HG03571 (cell line): ENCODE results near the gene GATA6.

Experiments
- ATAC-seq: cut with Tn5 transposase; IDR thresholded peaks from one replicate; pipeline ENCODE4 v1.9.1; 2021; ENCODE audit not compliant: unreplicated experiment

Gene GATA6

DNA sequence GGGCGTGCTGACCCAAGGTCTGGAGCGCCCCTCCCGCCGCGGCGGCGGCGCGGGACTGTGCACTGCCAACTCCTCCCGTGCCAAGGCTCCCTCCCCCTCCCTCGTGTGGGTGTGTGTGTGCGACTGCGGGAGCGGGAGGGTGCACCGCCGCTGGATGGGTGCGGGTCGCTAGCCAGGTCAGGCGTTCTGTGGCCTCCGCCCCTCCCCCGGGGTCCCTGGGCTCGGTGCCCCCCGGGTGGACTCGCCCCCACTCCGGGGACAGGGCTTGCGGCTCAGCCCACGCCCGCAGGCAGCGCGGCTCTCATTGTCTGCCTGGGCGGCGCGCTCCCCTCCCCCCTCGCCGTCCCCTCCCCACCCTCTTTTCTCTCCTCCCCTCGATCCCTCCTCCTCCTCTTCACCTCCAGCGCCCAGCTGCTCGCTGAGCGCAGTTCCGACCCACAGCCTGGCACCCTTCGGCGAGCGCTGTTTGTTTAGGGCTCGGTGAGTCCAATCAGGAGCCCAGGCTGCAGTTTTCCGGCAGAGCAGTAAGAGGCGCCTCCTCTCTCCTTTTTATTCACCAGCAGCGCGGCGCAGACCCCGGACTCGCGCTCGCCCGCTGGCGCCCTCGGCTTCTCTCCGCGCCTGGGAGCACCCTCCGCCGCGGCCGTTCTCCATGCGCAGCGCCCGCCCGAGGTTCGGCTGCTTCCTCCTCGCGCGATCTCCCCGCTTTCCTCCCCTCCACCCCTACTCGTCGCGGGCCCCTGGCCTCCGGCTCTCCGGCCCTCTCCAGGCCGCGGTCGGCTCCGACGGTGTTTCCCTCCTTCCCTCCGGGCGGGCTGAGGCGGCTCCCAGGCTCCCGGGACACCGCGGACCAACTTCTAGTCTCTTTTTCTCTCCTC is at the start of gene GATA6:
Gene GATA6, plus strand, starts transcription at position 579 of the 878 bp plus-strand sequence. CDS start 1,556 bp downstream, outside the sequence.
- no peak for ATAC-seq

GRCh38 chr18:22124970-22125369 is 44.4 kb upstream of the GATA6 start:
- no peak for ATAC-seq

DNA sequence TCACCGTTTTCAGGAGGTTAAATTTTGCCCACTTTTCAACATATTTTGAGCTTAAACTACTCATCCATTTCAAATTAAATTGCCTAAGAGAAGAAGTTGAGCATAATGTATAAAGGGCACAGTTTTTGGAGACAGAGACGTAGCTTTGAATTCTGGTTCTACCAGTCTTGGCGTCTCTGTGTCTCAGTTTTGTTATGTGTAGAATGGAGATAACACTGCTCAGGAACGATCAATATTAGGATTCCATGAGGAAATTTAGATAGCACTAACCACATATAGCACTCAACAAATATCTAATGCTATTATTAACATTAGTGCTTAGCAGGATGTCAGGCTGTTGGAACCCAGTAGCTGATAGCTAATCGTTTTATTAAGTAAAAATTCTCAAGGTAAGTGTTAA is 40.4 kb upstream of the GATA6 start:
- no peak for ATAC-seq

DNA sequence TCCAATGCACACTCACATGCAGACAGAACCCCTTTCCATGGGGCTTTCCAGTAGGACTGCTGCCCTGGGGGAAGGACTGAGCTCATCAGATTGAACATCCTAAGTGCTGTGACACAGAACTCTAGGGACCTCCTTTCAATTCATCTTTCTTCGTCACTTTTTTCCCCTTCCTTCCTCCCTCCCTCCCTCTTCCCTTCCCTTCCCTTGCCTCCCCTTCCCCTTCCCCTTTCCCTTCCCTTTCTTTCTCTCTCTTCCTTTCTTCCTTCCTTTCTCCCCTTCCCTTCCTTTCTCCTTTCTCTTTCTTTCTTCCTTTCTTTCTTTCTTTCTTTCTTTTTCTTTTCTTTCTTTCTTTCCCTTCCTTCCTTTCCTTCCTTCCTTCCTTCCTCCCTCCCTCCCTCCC is 39.6 kb upstream of the GATA6 start:
- no peak for ATAC-seq

- no peak for ATAC-seq
Observed at GRCh38 chr18:22132258-22132657, 37.1 kb upstream of the GATA6 start.

GRCh38 chr18:22132763-22133162 is 36.6 kb upstream of the GATA6 start:
- no peak for ATAC-seq

DNA sequence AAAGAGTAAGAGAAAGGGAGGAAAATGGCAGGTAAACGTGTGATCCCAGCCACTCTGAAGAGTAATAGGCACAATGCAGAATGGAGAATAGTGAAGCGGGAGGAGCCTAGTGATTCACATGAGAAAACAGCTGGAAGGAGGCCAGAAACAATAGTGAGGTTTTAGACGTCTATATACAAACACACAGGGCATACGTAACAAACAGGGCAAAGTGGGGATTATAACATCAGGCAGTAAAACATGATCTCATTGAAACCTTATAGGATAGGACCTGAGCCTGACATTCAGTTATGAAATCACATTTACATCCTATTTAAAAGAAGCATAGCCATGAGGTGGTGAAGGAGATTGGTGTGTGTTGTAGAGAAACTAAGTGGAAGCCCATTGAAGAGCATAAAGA is 33.0 kb upstream of the GATA6 start:
- no peak for ATAC-seq

DNA sequence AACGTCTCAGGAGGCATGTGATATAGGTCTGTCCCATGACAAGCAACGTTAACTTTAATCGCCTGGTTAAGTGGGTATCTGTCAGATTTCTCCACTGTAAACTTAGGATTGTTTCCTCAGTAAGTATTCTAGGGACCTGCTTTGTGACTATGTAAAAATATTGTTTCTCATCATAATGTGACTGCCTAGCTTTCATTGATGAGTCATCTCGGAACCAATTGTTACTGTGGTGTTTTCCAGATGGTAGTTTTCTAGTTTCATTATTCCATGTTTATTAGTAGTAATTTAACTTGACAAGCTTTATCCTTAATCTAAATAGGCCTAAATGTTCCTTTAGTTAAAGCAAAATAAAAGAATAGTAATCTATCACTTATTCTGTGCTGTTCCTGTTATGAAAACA is 28.2 kb upstream of the GATA6 start:
- ATAC-seq, result no peak

DNA sequence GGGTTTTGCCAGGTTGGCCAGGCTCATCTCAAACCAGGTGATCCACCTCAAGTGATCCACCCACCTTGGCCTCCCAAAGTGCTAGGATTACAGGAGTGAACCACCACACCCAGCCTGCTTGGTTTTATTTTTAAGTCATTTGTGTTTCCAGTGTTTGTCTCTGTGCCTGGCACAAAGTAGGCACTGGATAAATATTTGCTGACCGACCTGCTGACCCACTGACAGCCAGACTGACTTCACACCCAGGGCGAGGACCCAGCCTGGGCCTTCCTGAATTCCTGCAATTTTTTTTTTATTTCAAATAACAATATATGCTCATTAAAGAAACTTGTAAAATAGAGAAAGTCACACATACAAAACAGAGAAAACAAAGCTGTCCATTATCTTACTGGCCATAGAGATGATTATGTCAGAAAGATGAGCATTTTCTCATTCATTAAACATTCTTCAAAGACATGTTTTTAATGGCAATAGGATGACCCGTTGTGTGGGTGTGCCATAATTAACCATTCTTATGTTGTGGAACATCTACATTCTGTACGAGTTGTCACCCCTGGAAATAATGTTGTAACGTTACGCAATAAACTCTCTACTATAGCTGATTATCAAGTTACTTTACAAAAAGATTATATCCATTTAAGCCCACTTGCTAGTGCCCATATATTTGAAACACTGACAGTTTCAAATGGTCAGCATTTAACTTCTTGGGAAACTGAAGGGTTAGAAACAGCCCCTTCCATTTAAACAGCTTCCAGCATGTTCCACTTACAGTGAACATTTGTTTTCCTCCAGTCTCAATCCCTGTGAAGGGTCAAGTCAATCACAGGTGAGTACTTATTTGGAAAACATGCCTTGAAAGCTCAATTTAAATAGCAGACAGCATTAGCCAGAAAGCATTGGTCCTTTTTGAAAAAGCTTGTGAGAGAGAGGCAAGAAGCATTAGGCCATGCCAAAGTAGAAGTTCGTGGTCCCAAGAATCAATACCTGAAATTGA is 25.7 kb upstream of the GATA6 start:
- no peak for ATAC-seq

GRCh38 chr18:22145160-22145559 is 24.2 kb upstream of the GATA6 start:
- ATAC-seq, result no peak

- no peak for ATAC-seq
Observed at GRCh38 chr18:22149710-22150109, 19.7 kb upstream of the GATA6 start.

DNA sequence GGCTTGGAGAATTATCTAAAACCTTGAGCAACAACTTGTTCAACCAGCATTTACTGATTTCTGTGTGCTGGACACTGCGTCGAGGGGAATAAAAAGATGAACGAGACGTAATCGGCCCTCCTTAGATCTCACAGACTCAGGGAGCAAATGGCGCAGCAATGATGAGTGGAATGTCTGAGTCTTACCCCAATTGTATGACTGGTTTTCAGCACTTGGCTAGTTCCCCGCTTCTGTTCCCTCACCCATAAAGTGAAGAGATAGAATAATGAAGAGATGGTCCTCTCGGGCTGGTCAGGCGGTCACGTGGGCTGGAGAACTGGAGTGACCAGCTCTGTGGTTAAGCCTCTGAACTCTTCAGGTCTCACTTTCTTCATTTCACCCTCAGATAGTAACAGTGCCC is 17.3 kb upstream of the GATA6 start:
- no peak for ATAC-seq

- no peak for ATAC-seq
Observed at GRCh38 chr18:22153428-22153827, 16.0 kb upstream of the GATA6 start.

- ATAC-seq, result no peak
Observed at GRCh38 chr18:22155584-22155983, 13.8 kb upstream of the GATA6 start.

- no peak for ATAC-seq
Observed at GRCh38 chr18:22159014-22159413, 10.4 kb upstream of the GATA6 start.

DNA sequence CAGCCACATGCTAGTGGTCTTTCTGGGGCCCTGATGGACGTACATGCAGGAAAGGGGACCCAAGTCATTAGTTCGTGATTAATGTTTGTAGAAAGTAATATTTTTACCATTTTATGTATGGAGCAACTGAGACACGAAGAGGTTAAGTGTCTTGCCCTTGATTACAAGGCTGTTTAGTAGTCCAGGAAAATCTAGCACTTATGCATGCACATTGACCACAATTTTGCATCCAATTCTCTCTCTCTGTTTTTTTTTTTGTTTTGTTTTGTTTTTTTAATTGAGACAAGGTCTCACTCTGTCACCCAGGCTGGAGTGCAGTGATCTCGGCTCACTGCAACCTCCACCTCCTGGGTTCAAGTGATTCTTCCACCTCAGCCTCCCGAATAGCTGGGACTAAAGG is 8.3 kb upstream of the GATA6 start:
- ATAC-seq, result no peak

DNA sequence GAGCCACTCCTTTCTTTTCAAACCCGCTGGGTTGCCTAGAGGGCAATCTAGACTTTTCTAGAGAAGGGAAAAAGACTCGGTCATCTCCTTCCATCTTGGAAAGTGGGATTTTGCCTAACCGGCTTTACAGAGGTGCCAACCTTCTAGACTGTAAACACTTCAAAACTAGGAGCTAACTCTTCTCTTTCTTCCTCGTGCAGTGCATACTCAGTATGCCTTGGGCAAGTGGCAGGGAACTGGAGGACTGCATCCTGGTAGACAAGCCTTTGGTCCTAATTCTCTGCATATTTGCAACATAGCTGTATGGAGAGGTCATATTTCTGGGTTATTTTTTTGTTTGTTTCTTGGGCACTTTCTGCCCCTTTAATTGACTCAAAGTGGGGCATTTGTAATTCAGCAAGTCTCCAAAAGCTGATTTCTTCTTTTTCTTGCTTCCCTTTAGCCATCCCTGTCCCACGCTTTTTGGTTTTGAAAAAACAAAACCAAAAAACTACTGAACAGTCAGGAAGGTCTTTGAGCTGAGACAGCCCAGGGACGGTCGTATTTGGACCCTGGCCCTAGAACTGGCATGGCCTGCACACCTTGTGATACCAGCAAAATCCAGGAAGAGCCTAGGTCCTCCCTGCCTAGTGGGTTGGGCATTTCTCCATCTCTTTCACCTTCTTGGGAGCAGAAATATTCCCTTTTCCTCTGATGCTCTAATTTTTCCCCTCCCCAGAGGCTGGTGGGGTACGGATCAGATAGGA is 5.8 kb upstream of the GATA6 start:
- ATAC-seq, result no peak

GRCh38 chr18:22164337-22165048 is 4.9 kb upstream of the GATA6 start:
- no peak for ATAC-seq

GRCh38 chr18:22165049-22165602 is 4.3 kb upstream of the GATA6 start:
- no peak for ATAC-seq

- no peak for ATAC-seq
Observed at GRCh38 chr18:22165603-22166068, 3.8 kb upstream of the GATA6 start.
